HepG2 (cell line): ENCODE results near the gene TBC1D2B. TPM values are rescaled to one million over a fixed set of nuclear protein-coding genes. Genes with fewer than 3 reads are reported as not detected.

Experiments used
- FOXJ3 ChIP-seq: sonication (generic); formaldehyde crosslinking; IDR thresholded peaks from 2 replicates; pipeline ENCODE4 v1.4.0; 2020; ENCODE audit warnings: missing genetic modification reagents, mild to moderate bottlenecking, borderline replicate concordance
- GFI1 ChIP-seq: sonication (generic); formaldehyde crosslinking; IDR thresholded peaks from 2 replicates; pipeline ENCODE4 v1.5.0; 2020; ENCODE audit warnings: missing genetic modification reagents, mild to moderate bottlenecking, borderline replicate concordance
- HNRNPH1 ChIP-seq: fragments of 200-400 bp; formaldehyde crosslinking; optimal IDR thresholded peaks from 2 replicates; pipeline ENCODE3; 2017; ENCODE audit warnings: mild to moderate bottlenecking, low read depth, low read length
- HOXA5 ChIP-seq: sonication (generic); formaldehyde crosslinking; IDR thresholded peaks from 2 replicates; pipeline ENCODE4 v1.4.0; 2020; ENCODE audit warnings: missing genetic modification reagents
- RFX5 ChIP-seq: IDR thresholded peaks from 2 replicates; pipeline ENCODE4 v1.6.1; 2011; ENCODE audit warnings: low read depth, low read length, improper control_type of control experiment
- SPEN ChIP-seq: sonication (generic); formaldehyde crosslinking; IDR thresholded peaks from 2 replicates; pipeline ENCODE4 v1.5.1; 2020; ENCODE audit warnings: low read depth, mild to moderate bottlenecking, missing genetic modification reagents
- TCF7L2 ChIP-seq: IDR thresholded peaks from 2 replicates; pipeline ENCODE4 v1.6.1; 2011; ENCODE audit warnings: mild to moderate bottlenecking, low read depth, low read length, moderate library complexity
- YEATS4 ChIP-seq: sonication (generic); formaldehyde crosslinking; IDR thresholded peaks from 2 replicates; pipeline ENCODE4 v1.4.0; 2020; ENCODE audit warnings: missing genetic modification reagents, borderline replicate concordance
- ZFP1 ChIP-seq: IDR thresholded peaks from 2 replicates; pipeline ENCODE4 v1.6.1; 2016
- ZNF124 ChIP-seq: sonication (generic); formaldehyde crosslinking; IDR thresholded peaks from 2 replicates; pipeline ENCODE4 v1.4.0; 2020; ENCODE audit warnings: missing genetic modification reagents
- ZNF143 ChIP-seq: sonication (generic); formaldehyde crosslinking; IDR thresholded peaks from 2 replicates; pipeline ENCODE4 v1.4.0; 2020; ENCODE audit warnings: missing genetic modification reagents
- ZNF775 ChIP-seq: sonication (generic); formaldehyde crosslinking; IDR thresholded peaks from 2 replicates; pipeline ENCODE4 v1.4.0; 2020; ENCODE audit warnings: missing genetic modification reagents, mild to moderate bottlenecking, moderate library complexity, borderline replicate concordance
- ZNF782 ChIP-seq: sonication (generic); formaldehyde crosslinking; IDR thresholded peaks from 2 replicates; pipeline ENCODE4 v1.4.0; 2020; ENCODE audit warnings: missing genetic modification reagents, mild to moderate bottlenecking, borderline replicate concordance
- polyA plus RNA-seq, 8 experiments: library from polyadenylated mRNA; depleted of rRNA in 3 of 8; stranded (reverse) in 7 of 8; unstranded in 1 of 8; fragments of >200 nt; fragmentation: Illumina TruSeq in 4 of 8; extraction: Trizol in 4 of 8; gene quantifications; 2 replicates each; pipeline versions ENCODE4 v1.2.1 to v1.2.3, GENCODE V29; 2011 to 2016; ENCODE audit warnings: low read depth in 4 of 8, missing spikeins in 1 of 8, mixed read lengths in 1 of 8; ENCODE audit not compliant: insufficient read depth in 1 of 8
- total RNA-seq, 5 experiments: library from RNA; depleted of rRNA; stranded (reverse); fragments of >200 nt; fragmentation: Illumina TruSeq; extraction: Trizol; gene quantifications; 2 replicates each; pipeline ENCODE4 v1.2.3, GENCODE V29; 2016; ENCODE audit warnings: low read depth in 1 of 5
- TF ChIP-seq, protein P1 (sequence below): sonication (generic); formaldehyde crosslinking; IDR thresholded peaks from 2 replicates; pipeline ENCODE4 v1.4.0; 2020; ENCODE audit warnings: mild to moderate bottlenecking, missing genetic modification reagents, borderline replicate concordance
- TF ChIP-seq, protein P2 (sequence below): sonication (generic); formaldehyde crosslinking; IDR thresholded peaks from 2 replicates; pipeline ENCODE4 v1.5.0; 2020; ENCODE audit warnings: missing genetic modification reagents, mild to moderate bottlenecking, borderline replicate concordance
- TF ChIP-seq, protein P3 (sequence below): sonication (generic); formaldehyde crosslinking; IDR thresholded peaks from 2 replicates; pipeline ENCODE4 v1.5.1; 2020; ENCODE audit warnings: mild to moderate bottlenecking, missing genetic modification reagents
- TF ChIP-seq, protein P4 (sequence below): sonication (generic); formaldehyde crosslinking; IDR thresholded peaks from 2 replicates; pipeline ENCODE4 v1.9.0; 2022; ENCODE audit warnings: low read depth, missing genetic modification reagents

The TBC1D2B gene
- total and polyA plus RNA-seq, 2 of the 13 experiments (the other 11 are each of a cell fraction or from before 2014, with no cell fraction given) = 10.1 to 14.4 TPM

DNA sequence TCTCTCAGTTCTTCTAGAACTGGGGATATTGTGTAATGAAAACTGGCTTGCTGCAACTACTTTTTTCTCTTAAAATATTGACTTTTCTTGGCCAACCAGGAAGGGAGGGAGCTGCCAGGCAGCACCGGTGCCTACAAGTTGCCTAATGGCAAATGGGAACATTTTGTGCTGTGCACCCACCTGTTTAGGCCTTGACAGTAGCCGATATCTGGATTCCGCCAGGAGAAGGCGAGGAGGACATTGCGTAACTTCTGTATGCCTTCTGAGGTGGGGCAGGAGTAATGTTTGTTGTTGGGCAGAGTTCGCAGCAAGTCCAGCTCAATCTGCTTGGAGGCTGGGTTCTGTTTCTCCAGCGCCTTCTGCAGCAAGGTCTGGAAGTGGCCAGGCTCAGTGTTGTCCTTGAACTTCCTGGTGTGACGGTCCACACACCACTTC is 64.9 kb downstream of the TBC1D2B start (continued):
- TF ChIP-seq, protein P1, sequence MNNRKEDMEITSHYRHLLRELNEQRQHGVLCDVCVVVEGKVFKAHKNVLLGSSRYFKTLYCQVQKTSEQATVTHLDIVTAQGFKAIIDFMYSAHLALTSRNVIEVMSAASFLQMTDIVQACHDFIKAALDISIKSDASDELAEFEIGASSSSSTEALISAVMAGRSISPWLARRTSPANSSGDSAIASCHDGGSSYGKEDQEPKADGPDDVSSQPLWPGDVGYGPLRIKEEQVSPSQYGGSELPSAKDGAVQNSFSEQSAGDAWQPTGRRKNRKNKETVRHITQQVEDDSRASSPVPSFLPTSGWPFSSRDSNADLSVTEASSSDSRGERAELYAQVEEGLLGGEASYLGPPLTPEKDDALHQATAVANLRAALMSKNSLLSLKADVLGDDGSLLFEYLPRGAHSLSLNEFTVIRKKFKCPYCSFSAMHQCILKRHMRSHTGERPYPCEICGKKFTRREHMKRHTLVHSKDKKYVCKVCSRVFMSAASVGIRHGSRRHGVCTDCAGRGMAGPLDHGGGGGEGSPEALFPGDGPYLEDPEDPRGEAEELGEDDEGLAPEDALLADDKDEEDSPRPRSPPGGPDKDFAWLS (CRISPR knock-in tag) = no peak
- TF ChIP-seq TCF7L2 (no peak), HOXA5 (CRISPR knock-in tag) (0 out of 2 replicates have a peak, but pooled peaks have one; percentile 33), SPEN (no peak), RFX5 (peak; percentile 80), HNRNPH1 (no peak), ZNF782 (CRISPR knock-in tag) (no peak), ZFP1 (CRISPR knock-in tag) (no peak), ZNF143 (CRISPR knock-in tag) (no peak), YEATS4 (0 out of 2 replicates have a peak, but pooled peaks have one; percentile 41), GFI1 (CRISPR knock-in tag) (no peak), ZNF124 (0 out of 2 replicates have a peak, but pooled peaks have one; percentile 41), ZNF775 (CRISPR knock-in tag) (peak; percentile 69; the same call in 1 of the 2 replicates), FOXJ3 (CRISPR knock-in tag) (peak; percentile 73; the same call in 1 of the 2 replicates)
- TF ChIP-seq, protein P2, sequence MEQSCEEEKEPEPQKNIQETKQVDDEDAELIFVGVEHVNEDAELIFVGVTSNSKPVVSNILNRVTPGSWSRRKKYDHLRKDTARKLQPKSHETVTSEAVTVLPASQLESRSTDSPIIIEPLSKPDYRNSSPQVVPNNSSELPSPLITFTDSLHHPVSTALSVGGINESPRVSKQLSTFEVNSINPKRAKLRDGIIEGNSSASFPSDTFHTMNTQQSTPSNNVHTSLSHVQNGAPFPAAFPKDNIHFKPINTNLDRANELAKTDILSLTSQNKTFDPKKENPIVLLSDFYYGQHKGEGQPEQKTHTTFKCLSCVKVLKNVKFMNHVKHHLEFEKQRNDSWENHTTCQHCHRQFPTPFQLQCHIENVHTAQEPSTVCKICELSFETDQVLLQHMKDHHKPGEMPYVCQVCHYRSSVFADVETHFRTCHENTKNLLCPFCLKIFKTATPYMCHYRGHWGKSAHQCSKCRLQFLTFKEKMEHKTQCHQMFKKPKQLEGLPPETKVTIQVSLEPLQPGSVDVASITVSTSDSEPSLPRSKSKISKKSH (CRISPR knock-in tag) = no peak
- TF ChIP-seq, protein P3, sequence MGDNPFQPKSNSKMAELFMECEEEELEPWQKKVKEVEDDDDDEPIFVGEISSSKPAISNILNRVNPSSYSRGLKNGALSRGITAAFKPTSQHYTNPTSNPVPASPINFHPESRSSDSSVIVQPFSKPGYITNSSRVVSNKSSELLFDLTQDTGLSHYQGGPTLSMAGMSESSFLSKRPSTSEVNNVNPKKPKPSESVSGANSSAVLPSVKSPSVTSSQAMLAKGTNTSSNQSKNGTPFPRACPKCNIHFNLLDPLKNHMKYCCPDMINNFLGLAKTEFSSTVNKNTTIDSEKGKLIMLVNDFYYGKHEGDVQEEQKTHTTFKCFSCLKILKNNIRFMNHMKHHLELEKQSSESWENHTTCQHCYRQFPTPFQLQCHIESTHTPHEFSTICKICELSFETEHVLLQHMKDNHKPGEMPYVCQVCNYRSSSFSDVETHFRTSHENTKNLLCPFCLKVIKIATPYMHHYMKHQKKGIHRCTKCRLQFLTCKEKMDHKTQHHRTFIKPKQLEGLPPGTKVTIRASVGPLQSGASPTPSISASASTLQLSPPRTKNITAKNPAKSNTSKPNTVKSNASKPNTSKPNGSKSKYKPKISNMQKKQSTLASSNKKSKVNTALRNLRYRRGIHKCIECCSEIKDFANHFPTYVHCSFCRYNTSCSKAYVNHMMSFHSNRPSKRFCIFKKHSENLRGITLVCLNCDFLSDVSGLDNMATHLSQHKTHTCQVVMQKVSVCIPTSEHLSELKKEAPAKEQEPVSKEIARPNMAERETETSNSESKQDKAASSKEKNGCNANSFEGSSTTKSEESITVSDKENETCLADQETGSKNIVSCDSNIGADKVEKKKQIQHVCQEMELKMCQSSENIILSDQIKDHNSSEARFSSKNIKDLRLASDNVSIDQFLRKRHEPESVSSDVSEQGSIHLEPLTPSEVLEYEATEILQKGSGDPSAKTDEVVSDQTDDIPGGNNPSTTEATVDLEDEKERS (CRISPR knock-in tag) = 0 out of 2 replicates have a peak, but pooled peaks have one; percentile 47
- TF ChIP-seq, protein P4, sequence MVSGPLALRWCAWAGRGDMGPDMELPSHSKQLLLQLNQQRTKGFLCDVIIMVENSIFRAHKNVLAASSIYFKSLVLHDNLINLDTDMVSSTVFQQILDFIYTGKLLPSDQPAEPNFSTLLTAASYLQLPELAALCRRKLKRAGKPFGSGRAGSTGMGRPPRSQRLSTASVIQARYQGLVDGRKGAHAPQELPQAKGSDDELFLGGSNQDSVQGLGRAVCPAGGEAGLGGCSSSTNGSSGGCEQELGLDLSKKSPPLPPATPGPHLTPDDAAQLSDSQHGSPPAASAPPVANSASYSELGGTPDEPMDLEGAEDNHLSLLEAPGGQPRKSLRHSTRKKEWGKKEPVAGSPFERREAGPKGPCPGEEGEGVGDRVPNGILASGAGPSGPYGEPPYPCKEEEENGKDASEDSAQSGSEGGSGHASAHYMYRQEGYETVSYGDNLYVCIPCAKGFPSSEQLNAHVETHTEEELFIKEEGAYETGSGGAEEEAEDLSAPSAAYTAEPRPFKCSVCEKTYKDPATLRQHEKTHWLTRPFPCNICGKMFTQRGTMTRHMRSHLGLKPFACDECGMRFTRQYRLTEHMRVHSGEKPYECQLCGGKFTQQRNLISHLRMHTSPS (CRISPR knock-in tag) = 0 out of 2 replicates have a peak, but pooled peaks have one; percentile 30
